EL (cell line): ENCODE results near the gene EPS15.
"Not testable (repeated sequence)": the region's sequence is repeated elsewhere in the genome, so short reads cannot be mapped to it uniquely, and the experiment has no call there.

ENCODE experiments used
- DNase-seq: peaks from one replicate; pipeline ENCODE4 v3.0.0-alpha.2; 2016

The EPS15 gene

DNA sequence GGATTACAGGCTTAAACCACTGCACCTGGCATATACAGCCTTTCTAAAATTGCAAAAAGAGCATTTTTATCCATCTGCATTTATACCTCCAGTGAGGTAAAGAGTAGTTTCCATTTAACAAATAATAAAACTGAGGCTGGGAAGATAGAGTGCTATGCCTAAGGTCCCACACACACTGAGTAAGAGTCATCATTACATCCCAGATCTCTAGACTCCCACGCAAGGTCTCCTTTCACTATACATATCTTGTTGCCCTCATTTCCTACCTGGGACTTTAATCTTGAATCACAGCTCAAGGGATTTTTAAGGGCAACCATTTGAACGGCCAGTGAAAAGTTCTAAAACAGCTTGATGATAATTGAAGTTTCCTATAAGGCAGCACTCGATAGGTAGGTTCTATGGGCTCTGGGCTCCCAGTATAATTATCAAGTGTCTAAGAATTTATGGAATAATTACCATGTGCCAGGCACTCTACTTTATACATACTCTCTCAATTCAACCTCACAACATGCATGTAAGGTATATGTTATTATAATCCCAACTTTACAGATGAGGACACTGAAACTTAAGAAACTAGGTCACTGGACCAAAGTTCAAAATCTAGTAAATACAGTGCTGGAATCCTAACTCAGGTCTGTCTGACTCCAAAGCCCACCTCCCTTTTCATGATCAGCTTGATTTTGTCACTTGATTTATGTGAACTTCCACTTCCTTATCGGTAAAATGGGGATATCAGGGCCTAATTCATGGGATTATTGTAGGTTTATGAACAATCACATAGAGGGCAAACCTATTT, 23.3 kb upstream of the EPS15 start:
- no peak for DNase-seq

DNA sequence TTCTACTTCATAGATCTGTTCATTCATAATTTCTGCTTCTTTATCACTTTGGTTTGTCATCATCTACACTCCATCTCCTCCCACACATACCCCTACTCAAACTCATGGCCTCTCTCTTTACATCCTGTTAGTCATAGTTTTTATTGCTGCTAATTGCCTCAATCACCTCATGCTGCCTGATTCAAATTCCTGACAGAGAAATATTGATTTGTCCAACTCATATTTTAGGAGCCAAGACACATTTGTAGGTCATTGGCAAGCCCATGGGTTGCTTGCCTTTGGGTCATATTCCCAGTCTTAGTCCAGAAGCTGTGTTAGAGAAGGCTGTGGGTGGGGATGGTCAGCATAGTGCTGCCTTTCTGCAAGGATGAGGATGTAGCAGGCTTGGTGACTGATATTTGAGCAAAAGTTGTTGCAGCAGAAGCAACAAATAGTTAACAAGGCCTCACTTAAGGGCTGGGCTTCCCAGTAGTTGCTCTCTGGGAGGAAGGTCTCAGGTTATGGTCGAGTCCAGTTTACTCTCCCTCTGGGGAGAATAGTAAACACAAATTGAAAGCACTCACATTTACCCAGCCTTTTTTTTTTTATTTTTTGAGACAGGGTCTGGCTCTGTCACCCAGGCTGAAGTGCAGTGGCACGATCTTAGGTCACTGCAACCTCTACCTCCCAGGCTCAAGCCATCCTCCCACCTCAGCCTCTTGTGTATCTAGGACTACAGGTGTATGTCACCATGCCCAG, 22.4 kb upstream of the EPS15 start:
- DNase-seq = peak; percentile 58

DNA sequence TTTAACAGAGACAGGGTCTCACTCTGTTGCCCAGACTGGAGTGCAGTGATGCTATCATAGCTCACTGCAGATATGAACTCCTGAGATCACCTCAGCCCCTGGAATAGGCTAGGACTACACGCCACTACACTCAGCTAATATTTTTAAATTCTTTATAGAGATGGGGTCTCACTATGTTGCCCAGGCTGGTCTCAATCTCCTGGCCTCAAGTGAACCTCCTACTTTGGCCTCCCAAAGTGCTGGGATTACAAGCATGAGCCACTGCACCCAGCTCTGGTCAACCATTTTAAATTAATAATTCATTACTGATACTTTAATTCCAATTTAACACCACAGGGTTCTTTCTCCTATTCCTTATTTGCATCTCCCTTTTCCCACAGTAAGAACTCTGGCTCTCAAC, 18.5 kb upstream of the EPS15 start:
- DNase-seq = no peak

DNA sequence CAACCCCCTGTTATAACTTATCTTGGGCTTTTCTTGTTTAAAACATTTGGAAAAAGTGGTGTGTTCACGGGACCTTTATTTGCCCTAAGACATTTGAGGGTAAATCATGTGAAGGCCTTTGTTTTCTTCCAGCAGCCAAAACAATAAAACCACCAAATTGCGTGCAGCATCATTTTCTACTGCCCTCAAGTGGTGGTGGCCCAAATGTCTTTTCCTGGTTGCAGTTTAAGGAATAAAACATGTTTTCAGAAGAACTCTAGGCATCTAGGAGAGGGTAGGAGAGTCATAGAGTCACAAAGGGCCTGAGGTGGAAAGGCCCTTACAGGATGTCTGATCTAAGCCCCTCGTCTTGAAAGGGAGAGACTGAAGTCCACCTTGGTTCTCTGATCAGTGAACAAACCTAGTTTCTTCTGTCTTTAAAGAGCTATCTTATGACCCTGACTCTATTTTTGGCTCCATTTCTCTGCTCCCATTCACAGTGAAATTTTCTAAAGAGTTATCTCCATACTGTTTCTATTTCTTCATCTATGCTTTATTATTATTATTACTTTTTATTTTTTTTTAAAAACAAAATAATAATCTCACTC, 16.0 kb upstream of the EPS15 start:
- DNase-seq = peak; percentile 67

DNA sequence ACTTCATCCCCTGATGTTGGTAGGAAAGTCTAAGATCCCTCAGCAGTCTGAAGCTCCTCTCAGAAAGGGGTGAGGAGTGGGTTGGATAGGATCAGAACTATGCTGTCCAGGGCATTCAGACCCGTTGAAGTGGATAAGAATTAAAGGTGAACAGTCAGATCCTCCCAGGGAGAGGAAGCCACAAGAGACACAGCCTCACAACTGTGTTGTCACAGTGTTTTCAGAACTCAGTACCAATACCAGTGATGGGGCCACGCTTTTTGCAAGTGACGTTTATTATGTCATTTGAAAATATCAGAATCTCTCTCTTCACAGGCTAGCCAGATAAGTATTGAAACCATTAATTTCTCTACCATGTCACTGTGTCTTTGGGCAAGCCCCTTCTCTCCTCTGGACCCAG, 15.4 kb upstream of the EPS15 start:
- no peak for DNase-seq

DNA sequence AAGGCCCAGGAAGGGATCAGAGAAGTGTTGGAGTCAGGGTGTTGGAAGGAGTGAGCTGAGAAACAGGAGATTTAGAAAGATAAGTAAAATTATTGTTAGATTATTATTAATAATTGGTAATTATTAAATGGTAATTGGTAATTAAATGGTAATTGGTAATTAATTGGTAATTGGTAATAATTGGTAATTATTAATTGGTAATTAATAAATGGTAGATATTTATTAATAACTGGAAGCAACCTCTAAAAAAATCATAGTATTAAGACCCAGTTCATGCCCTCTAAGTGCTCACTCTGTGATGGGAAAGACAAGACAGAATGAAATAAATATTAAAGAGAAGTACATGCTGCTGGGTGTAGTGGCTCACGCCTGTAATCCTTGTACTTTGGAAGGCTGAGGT, 13.8 kb upstream of the EPS15 start:
- DNase-seq = no peak

DNA sequence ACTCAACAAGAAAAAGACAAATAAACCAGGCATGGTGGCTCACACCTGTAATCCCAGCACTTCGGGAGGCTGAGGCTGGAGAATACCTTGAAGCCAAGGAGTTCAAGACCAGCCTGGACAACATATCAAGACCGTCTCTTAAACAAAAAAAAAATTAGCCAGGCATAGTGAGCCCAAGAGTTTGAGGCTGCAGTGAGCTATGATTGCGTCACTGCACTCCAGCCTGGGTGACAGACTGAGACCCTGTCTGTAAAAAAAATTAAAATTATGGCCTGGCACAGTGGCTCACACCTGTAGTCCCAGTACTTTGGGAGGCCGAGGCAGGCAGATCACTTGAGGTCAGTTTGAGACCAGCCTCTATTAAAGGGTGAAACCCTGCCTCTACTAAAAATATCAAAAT, 11.4 kb upstream of the EPS15 start:
- DNase-seq = not testable (repeated sequence)

DNA sequence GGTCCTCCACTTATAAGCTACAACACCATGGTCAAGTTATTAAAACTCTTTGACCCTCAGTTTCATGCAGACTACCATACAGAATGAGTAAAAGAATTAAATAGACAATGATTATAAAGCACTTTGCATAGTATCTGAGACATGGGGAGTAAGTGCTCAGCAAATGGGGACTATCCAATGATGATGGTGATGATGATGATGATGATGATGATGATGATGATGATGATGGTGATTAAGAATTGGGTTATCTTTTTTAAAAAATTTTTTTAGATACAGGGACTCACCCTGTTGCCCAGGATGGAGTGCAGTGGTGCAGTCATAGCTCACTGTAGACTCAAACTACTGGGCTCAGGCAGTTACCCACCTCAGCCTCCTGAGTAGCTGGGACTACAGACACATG, 8.1 kb upstream of the EPS15 start:
- DNase-seq = no peak

DNA sequence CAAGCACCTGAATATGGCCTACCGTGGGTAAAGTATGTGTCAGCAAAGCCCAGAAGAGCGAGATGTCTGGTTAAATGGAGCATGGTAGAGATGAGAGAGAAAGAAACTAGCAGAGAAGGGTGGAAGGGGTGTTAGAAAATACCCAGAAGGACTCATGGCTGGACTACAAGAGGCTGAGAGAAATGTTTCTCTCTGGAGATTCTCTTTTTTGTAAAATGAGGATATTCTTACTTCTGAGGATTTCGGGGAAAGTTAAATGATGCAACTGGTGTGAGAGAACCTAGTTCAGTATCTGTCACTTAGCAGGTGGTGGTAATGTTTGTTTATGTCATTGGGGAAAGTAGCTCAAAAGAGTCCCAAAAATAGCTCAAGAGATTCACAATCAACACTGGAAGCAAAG, 7.2 kb upstream of the EPS15 start:
- DNase-seq = no peak

DNA sequence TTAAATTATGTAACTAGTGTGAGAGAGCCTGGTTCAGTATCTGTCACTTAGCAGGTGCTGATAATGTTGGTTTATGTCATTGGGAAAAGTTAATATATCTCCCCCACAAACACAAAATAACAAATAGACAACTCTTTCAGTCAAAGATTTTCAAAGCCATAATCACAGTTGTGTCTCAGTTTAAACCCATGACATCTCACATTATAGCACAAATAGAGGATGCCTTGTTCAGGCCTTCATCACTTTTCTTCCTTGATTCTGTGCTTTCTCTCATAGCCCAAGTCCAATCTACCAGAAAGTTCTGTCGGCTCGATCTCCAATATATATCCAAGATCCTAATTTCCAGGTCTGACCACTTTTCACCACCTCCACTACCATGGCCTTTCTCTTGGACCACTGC, 6.2 kb upstream of the EPS15 start:
- no peak for DNase-seq

DNA sequence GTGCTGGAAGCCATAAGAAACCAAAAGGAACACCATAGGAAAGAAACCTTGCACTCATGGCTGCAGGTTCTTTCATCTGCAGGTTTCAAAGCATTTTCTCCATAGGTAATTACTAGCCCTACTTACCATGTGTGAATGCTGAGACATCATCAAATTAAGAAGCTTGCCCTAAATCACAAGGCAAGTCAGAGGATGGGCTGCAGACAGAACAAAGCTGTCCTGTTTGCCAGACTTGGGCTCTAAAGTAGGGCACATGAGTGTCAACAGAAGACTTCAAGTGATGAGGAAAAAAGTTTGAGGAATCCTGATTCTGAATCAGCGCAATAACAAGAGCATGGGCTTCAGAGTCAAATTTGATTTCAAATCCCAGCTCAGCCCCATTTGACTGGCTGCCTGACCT, 5.8 kb upstream of the EPS15 start:
- DNase-seq = no peak

DNA sequence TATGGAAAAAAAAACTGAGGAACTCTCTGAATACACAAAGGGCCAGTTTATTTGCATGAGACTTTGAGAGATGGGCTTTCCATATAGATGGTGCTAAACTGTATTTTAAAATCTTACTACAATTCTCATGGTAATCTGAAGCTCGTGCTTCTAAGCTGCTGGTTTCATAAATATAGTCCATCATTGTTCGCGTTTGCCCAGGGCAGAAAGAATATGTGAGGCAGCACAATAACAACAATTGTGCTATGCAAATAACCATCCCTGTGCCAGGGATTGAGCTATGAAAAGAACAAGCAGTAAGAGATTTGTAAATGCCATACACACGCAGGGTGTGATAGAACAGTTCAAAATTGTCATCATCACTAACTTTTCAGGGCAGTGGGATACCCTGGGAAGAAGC, 4.9 kb upstream of the EPS15 start:
- DNase-seq = no peak

DNA sequence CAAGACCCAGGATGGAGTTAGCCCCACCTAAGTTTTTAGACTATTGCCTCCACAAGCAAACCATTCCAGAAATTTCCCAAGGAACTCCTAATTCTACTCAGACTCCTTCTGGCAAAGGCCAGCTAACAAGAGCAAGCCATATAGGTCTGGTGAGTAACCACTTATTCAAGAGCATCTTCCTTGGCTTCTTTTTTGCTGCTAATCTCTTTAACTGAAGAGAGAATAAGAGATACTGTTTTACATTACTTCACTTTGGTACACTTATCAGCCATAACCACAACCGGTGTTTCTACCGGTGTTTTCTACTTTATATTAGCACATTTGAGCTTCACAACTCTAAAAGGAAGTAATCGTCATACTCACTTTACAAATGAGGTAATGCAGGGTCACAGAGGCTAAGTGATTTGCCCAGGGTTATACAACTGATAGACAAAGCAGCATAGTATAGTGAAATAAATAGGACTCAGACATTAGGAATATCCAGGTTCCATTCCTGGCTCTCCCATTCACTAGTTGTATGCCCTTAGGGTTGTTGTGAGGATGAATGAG, 1.7 kb upstream of the EPS15 start:
- no peak for DNase-seq

DNA sequence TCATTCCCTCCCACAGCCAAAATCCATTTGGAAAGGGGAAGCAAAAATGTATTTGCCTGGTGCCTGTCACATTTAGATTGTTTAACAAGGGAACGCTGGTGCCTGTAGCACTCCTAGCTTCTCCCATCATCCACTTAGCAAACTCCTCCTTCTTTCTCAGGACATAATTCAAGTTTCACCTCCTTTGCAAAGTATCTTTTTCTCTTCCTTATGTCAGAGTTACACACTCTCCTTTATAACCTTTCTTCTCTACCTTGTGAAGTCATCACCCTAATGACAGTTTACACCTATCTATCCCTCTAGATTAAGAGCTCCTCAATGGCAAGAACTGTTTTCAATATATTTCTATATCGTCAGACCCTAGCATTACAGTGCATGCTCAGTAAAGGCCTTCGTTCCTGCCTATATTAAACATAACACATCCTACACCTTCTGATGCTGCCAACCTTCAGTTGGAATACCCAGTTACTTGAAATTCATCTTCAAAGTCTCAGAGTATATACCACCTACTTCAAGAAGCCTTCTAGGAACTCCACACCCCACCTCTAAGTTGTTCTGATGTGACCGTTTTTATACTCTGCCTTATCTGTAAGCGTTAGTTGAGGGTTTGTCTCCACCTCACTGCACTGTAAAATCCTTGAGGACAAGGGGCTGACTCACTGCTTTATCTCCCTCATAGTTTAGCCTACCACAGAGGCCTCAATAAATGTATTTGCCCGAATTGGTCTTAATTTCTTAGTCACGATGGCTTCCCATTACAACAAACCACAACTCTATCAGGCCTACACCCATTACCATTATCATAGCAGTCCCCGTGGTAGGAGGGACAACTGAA, 1.0 kb upstream of the EPS15 start:
- DNase-seq = peak; percentile 76

DNA sequence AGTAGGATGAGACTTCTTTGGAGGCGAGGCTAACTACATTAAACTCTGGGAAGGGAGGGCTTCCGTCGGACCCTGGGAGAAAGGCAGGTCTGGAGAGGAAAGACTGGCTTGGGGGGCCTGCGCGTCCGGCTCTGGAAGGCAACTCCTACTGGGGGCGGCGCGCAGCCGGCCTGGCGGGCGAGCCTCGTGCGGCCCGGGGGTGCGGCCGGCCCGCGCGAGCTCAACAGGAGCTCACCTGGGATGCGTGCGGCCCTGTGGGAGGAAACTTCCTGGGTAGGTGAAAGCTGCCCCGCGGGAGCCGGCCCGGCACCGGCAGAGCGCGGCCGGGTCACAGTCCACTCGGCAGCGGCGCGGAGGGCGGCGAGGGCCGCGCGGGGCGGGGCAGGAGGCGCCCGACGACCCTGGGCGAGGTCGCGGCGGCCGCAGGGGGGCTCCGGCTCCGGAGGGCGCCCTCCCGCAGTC, 449 bp downstream of the EPS15 start:
- peak; percentile 45 for DNase-seq

DNA sequence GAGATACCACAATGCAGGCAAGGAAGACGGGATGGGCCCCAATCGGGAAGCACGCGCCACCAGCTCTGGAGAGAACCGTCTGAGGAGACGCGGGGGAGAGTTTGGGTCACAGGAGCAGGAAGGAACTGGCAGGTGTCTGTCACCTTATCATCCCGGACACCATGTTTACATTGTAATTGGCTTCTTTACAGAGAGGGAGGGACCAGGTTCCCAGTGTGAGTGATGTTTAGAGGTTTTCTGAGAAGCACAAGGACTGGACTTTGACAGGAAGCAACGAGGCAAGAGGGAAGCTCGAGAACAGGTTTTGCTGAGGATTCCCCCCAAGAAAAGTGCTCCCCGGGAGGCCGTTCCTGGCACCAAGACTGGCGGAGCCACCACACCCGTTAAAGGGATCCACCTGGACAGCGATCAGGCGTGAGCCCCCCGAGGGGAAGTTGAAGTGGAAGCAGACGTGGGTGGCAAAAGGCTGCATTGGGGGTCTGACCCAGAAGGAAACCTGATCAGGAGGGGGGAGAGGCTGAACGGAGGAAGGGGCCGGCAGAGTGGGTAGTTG, 957 bp downstream of the EPS15 start:
- DNase-seq = peak; percentile 53

DNA sequence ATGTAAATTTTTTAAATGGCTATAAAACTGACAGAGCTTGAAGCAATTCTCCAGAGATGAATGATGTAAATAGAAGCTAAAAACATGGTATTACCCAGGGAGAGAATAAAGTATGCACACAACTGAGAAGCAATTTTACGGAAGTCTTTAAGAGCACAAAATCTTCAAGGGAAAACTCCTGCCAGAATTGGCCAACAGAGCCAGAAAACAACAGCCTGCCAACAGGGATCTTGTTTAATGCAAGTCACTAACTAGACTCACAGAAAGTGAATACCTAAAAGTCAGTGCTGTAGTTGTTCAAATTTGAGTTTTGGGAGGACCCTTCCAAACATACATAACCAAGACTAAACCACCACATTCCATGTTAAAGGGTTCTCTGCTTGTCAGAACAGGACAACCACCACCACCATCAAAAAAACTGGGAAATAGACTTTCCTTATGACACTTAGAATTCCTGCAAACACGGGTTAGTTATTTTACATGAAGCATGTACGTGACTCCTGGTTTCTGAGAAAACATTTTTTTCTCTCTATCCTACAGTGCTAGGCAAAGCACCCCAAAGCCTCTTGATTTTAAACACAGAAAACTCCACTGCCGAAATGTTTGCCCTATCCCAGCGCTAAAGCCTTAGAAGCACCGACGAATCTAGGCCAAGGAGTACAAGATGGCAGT, 1.6 kb downstream of the EPS15 start:
- DNase-seq = peak; percentile 18

DNA sequence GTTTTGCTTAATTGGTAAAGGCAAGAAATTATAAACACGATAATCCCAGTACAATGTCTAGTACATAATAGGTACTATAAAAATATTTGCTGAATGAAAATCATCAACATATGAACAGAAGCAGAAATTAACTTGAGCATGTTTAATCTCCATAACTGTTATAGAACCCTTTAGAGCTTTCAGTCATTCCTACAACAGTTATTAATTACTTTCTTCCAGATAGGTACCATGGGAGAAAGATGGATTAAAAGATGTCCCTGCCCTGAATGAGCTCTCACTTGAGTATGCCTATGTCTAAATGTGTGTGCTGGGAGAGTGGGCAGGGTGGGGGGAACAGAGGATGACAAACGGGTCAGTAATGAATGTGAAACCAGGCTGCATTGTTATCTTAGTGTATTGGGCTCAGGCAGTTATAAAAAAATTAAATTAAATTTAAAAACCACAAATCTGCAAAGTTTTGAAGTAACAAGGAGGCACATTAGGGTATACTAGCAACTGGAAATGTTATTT, 2.4 kb downstream of the EPS15 start:
- peak; percentile 47 for DNase-seq

DNA sequence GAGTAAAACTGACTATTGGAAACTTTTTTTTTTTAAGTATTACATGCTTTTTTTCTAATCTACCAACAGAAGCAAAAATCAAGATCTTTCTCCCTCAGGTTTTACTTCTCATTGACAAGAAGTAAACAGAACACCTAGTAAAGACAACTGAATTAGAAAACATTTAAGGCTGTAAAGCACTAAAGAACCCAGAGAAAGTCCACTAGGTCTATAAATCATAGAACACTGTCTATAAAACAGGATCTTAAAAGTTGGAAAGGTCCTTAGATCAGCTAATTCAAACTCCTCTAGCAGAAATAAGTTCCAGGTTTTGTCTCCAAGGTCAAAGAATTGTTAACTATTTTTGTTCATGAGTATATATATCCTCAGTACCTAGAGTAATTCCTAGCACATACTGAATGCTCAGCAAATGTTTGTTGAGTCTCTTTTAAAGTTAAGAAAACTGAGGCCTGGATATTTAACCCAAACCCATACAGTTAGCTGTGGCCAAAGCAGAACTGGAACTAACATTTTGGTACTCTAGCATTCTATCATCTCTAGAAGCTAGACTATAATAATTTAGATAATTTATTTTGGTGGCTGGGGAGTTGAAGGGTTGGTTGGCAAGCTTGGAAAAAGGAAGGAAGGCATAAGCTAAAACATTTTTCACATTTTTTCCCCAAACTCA, 3.0 kb downstream of the EPS15 start:
- no peak for DNase-seq

DNA sequence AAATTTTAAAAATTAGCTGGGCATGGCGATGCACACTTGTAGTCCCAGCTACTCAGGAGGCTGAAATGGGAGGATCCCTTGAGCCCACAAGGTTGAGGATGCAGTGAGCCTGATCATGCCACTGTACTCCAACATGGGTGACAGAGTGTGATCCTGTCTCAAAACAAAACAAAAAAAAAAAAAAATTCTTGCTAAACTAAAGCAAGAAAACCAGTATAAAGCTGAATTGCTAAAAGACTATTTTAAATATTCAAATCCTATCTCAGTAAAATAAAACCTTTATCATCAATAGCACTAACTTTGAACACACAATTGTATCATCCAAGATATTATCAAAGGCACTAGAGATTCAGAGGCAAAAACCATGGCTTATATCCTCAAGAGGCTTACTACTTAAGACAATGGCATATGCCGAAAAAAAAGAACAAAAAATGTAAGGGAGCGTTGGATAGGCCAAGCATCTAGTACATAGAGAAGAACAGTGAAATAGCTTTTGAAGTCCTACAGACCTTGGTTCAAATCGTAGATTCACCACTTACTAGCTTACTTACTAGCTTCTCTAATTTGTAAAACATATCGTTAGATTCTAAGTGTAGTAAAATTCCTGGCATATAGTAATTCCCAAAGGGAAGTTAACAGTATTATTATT, 3.6 kb downstream of the EPS15 start:
- no peak for DNase-seq

DNA sequence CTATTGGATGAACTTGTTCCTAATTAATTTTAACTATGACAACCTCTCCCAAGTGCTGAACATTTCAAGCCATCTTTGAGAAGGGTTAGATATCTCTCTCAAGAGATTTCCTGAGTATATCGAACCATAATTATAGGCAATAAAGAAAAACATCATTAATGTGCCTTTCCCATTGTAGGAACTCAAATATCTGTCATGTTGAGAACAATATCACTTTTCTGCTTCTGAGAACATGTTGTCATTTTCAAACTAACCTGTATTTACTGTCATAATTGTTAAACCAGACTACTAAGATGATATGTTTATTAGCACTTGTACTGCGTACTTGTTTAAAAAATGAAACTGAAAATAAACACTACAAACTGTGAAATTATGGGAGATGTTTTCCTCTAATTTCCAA, 4.3 kb downstream of the EPS15 start:
- no peak for DNase-seq
